Peyer's patch (tissue), 4 donors: ENCODE results near the gene EGR2.

ENCODE experiments used
- CTCF ChIP-seq, 6 experiments: fragments of 450-650 bp in 4 of 6; fragments of 200-600 bp in 2 of 6; sonication (generic) in 1 of 6; IDR thresholded peaks; one replicate each; pipeline ENCODE4 v1.5.1; 2017 to 2019; ENCODE audit warnings: antibody characterized with exemption in 6 of 6, mild to moderate bottlenecking in 3 of 6, moderate library complexity in 1 of 6
- POLR2A ChIP-seq, 2 donors: fragments of 450-650 bp; IDR thresholded peaks; one replicate each; pipeline ENCODE4 v1.5.1; 2017; ENCODE audit warnings: antibody characterized with exemption in 2 of 2, mild to moderate bottlenecking in 2 of 2, moderate library complexity in 2 of 2

- TF ChIP-seq POLR2A (IDR thresholded peaks at IDR 0.05) = no peak
- TF ChIP-seq CTCF (IDR thresholded peaks at IDR 0.05) = no peak
Measured at GRCh38 chr10:62766386-62766785, 49.8 kb downstream of the EGR2 start.
